ENCODE data around the gene FLAD1.

DNA sequence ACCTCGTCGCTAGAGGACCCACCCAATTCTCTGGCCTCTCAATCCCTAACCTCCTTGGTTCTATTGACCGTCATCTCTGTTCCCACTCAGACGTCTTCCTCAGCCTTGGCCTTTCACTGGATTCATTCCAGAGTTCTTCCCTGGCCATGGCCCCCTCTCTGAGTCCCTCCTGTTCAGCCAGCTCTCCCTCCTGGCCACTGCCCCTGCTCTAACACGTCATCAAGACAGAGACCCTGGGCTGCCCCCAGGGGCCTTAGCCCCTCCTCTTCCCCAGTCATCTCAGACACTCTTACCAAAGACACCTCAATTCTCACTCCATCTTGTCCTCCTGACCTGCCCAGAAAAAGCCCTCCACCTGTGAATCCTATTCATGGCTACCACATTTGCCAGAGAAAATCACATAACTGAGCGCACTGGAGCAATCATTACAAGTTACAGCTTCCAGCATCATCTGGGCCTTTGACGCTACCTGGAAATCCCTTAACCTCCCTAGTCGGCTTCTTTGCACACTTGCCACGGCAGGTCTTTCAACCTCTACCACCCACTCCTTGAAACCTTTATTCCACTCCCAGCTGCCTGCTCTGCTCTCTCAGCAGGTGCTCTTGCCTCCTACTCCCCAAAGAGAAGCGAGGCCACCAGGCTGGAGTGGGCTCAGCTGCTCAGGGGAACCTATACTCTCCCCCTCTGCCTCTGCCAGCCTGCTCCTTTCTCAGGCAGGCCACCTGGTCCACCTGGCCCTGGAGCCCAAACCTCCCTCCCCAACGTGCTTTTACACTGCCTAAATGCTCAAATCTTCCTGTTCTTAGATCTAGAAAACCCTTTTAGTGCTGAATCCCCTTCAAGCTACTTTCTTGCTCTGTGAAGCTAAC is 36.5 kb downstream of the FLAD1 start:
- TF ChIP-seq CTCF (IDR thresholded peaks at IDR 0.05 in 4 of 5, conservative IDR thresholded peaks at IDR 0.05 in 1 of 5) (no peak), POLR2A (IDR thresholded peaks at IDR 0.05) (no peak)

Measured in gastrocnemius medialis (tissue), 4 donors.